ENCODE results near the gene AGPAT1.
"Not testable (repeated sequence)": the region's sequence is repeated elsewhere in the genome, so short reads cannot be mapped to it uniquely, and the experiment has no call there.

AGPAT1 gene

GRCh38 chr6:32152769-32153563 lies 22.9 kb downstream of the AGPAT1 start:
- Mint-ChIP-seq H3K27me3 (no peaks in the 10 kb centered on the region), H3K4me1 (ENCODE audit: low read depth) (peaks cover 59% of the 10 kb centered on the region), H3K9me3 (ENCODE audit: low read depth) (no peaks in the 10 kb centered on the region), H3K36me3 (peaks cover 7% of the 10 kb centered on the region), H3K4me3 (peak overlapping the region; percentile 99), H3K27ac (peak overlapping the region; percentile 72)

GRCh38 chr6:32151863-32152768 lies 23.8 kb downstream of the AGPAT1 start, which contains the start of gene PRRT1:
Gene PRRT1, minus strand, starts transcription at chr6:32151939. Its CDS starts 112 bp downstream, at chr6:32151827.
- Mint-ChIP-seq H3K9me3 (ENCODE audit: low read depth) (no peaks in the 10 kb centered on the region), H3K36me3 (no peaks in the 10 kb centered on the region), H3K27ac (peak within 1 kb of the TSS; percentile 72), H3K4me1 (ENCODE audit: low read depth) (peaks cover 55% of the 10 kb centered on the region), H3K4me3 (peak within 1 kb of the TSS; percentile 99), H3K27me3 (no peaks in the 10 kb centered on the region)

- H3K4me3 Mint-ChIP-seq: peak overlapping the region; percentile 84
- peak overlapping the region; percentile 64 for H3K27ac Mint-ChIP-seq
- H3K9me3 Mint-ChIP-seq (ENCODE audit: low read depth): no peaks in the 10 kb centered on the region
- peaks cover 55% of the 10 kb centered on the region for H3K4me1 Mint-ChIP-seq (ENCODE audit: low read depth)
- H3K36me3 Mint-ChIP-seq: no peaks in the 10 kb centered on the region
- no peaks in the 10 kb centered on the region for H3K27me3 Mint-ChIP-seq
These were observed 24.6 kb downstream of the AGPAT1 start for GRCh38 chr6:32151181-32151862.

- H3K9me3 Mint-ChIP-seq (ENCODE audit: low read depth): no peaks in the 10 kb centered on the region
- no peaks in the 10 kb centered on the region for H3K27me3 Mint-ChIP-seq
- no peaks in the 10 kb centered on the region for H3K36me3 Mint-ChIP-seq
- H3K4me3 Mint-ChIP-seq: peak overlapping the region; percentile 84
- H3K4me1 Mint-ChIP-seq (ENCODE audit: low read depth): peaks cover 46% of the 10 kb centered on the region
- H3K27ac Mint-ChIP-seq: peak overlapping the region; percentile 34
These were observed 25.7 kb downstream of the AGPAT1 start for GRCh38 chr6:32149932-32150870.

- H3K4me3 Mint-ChIP-seq: peak overlapping the region; percentile 83
- no peaks in the 10 kb centered on the region for H3K36me3 Mint-ChIP-seq
- no peaks in the 10 kb centered on the region for H3K9me3 Mint-ChIP-seq (ENCODE audit: low read depth)
- H3K4me1 Mint-ChIP-seq (ENCODE audit: low read depth): peaks cover 39% of the 10 kb centered on the region
- H3K27ac Mint-ChIP-seq: peak overlapping the region; percentile 72
- H3K27me3 Mint-ChIP-seq: no peaks in the 10 kb centered on the region
These were observed 26.7 kb downstream of the AGPAT1 start for GRCh38 chr6:32149092-32149755.

- H3K4me3 Mint-ChIP-seq: peak overlapping the region; percentile 83
- no peaks in the 10 kb centered on the region for H3K36me3 Mint-ChIP-seq
- no peaks in the 10 kb centered on the region for H3K27me3 Mint-ChIP-seq
- peak overlapping the region; percentile 72 for H3K27ac Mint-ChIP-seq
- no peaks in the 10 kb centered on the region for H3K9me3 Mint-ChIP-seq (ENCODE audit: low read depth)
- peaks cover 35% of the 10 kb centered on the region for H3K4me1 Mint-ChIP-seq (ENCODE audit: low read depth)
These were observed 27.4 kb downstream of the AGPAT1 start for GRCh38 chr6:32148289-32149091.

GRCh38 chr6:32147401-32148132 lies 28.3 kb downstream of the AGPAT1 start:
- no peaks in the 10 kb centered on the region for H3K36me3 Mint-ChIP-seq
- H3K4me1 Mint-ChIP-seq (ENCODE audit: low read depth): peaks cover 26% of the 10 kb centered on the region
- no peaks in the 10 kb centered on the region for H3K9me3 Mint-ChIP-seq (ENCODE audit: low read depth)
- H3K27ac Mint-ChIP-seq: no peak overlapping the region
- no peaks in the 10 kb centered on the region for H3K27me3 Mint-ChIP-seq
- H3K4me3 Mint-ChIP-seq: no peak overlapping the region

GRCh38 chr6:32146687-32147086 lies 29.2 kb downstream of the AGPAT1 start:
- H3K36me3 Mint-ChIP-seq: no peaks in the 10 kb centered on the region
- peaks cover 20% of the 10 kb centered on the region for H3K4me1 Mint-ChIP-seq (ENCODE audit: low read depth)
- no peak overlapping the region for H3K27ac Mint-ChIP-seq
- H3K27me3 Mint-ChIP-seq: no peaks in the 10 kb centered on the region
- no peaks in the 10 kb centered on the region for H3K9me3 Mint-ChIP-seq (ENCODE audit: low read depth)
- H3K4me3 Mint-ChIP-seq: no peak overlapping the region

- H3K27ac Mint-ChIP-seq: no peak overlapping the region
- H3K36me3 Mint-ChIP-seq: no peaks in the 10 kb centered on the region
- H3K27me3 Mint-ChIP-seq: no peaks in the 10 kb centered on the region
- no peak overlapping the region for H3K4me3 Mint-ChIP-seq
- H3K4me1 Mint-ChIP-seq (ENCODE audit: low read depth): peaks cover 18% of the 10 kb centered on the region
- H3K9me3 Mint-ChIP-seq (ENCODE audit: low read depth): no peaks in the 10 kb centered on the region
These were observed 29.6 kb downstream of the AGPAT1 start for GRCh38 chr6:32146287-32146686.

GRCh38 chr6:32144238-32144637 lies 31.6 kb downstream of the AGPAT1 start:
- H3K27ac Mint-ChIP-seq, H3K36me3 Mint-ChIP-seq, H3K27me3 Mint-ChIP-seq: not testable (repeated sequence)

GRCh38 chr6:32140420-32141046 lies 35.4 kb downstream of the AGPAT1 start:
- Mint-ChIP-seq H3K27me3 (no peaks in the 10 kb centered on the region), H3K9me3 (ENCODE audit: low read depth) (no peaks in the 10 kb centered on the region), H3K4me3 (no peak overlapping the region), H3K27ac (no peak overlapping the region), H3K36me3 (no peaks in the 10 kb centered on the region), H3K4me1 (ENCODE audit: low read depth) (no peaks in the 10 kb centered on the region)

More at GRCh38 chr6:32144238-32144637, 31.6 kb downstream of the AGPAT1 start:
- not testable (repeated sequence) for H3K4me1 Mint-ChIP-seq (ENCODE audit: low read depth); H3K9me3 Mint-ChIP-seq (ENCODE audit: low read depth); H3K4me3 Mint-ChIP-seq

- Mint-ChIP-seq H3K4me1 (ENCODE audit: low read depth) (no peaks in the 10 kb centered on the region), H3K36me3 (no peaks in the 10 kb centered on the region), H3K27ac (no peak overlapping the region), H3K27me3 (no peaks in the 10 kb centered on the region), H3K4me3 (no peak overlapping the region), H3K9me3 (ENCODE audit: low read depth) (no peaks in the 10 kb centered on the region)
These were observed 36.3 kb downstream of the AGPAT1 start for GRCh38 chr6:32139590-32139989.
